HepG2 (cell line): ENCODE data around the gene DNASE1L2. TPM values are rescaled to one million over a fixed set of nuclear protein-coding genes. Genes with fewer than 3 reads are reported as not detected.

Experiments used
- ATAC-seq: fragments of 200-7000 bp; cut with Tn5 transposase; 3 replicates; pipeline ENCODE4 v1.9.1; 2020; ENCODE audit warnings: mild to moderate bottlenecking, moderate library complexity
- BruUV-seq: library from RNA; stranded (reverse); fragments of 400-500 nt; replicated peaks from 2 replicates; lab custom pipeline; 2021; lab: Mats Ljungman, UMichigan
- CTCF ChIA-PET: fragments of 300-600 bp; formaldehyde crosslinking; extraction: SDS; loops from one replicate; lab custom pipeline; 2021; ENCODE audit warnings: low total read pairs, inconsistent platforms, low intra/inter-chr PET ratio; lab: Yijun Ruan, JAX
- POLR2A ChIA-PET: fragments of 350-600 bp; sonication (Branson Sonifier 250); formaldehyde crosslinking; loops from one replicate; lab custom pipeline; 2020; ENCODE audit warnings: antibody characterized with exemption, inconsistent platforms; lab: Yijun Ruan, JAX
- DNase-seq: peaks from one replicate; pipeline ENCODE4 v3.0.0-alpha.2; 2015; ENCODE audit warnings: low spot score
- FAIRE-seq: peaks from 3 replicates; lab custom pipeline; 2011; peaks lifted over from hg19 to GRCh38; lab: Jason Lieb, UNC
- H2AFZ ChIP-seq: one replicate; pipeline ENCODE4 v1.6.1; 2011; ENCODE audit warnings: low read length, inconsistent platforms
- H3K27ac ChIP-seq: fragments of 300-600 bp; 3 replicates; pipeline ENCODE4 v1.8.0; 2011; ENCODE audit warnings: mixed run types, mild to moderate bottlenecking, mixed read lengths, low read length, inconsistent platforms; ENCODE audit not compliant: insufficient read depth; ENCODE audit errors: extremely low read length
- H3K27me3 ChIP-seq, 2 experiments: fragments of 200-600 bp in 1 of 2; 2 replicates in 1 of 2; 3 replicates in 1 of 2; pipeline versions ENCODE4 v1.6.0 to v1.8.0; 2011; ENCODE audit warnings: low read length in 2 of 2, mild to moderate bottlenecking in 2 of 2, moderate library complexity in 2 of 2, inconsistent platforms in 1 of 2; ENCODE audit not compliant: insufficient read depth in 2 of 2, control insufficient read depth in 1 of 2
- H3K36me3 ChIP-seq, 2 experiments: fragments of 200-600 bp in 1 of 2; replicated peaks in 1 of 2; 2 replicates in 1 of 2; 3 replicates in 1 of 2; pipeline versions ENCODE4 v1.5.1 to v1.8.0; 2011; ENCODE audit warnings: low read length in 2 of 2, inconsistent platforms in 1 of 2; ENCODE audit not compliant: insufficient read depth in 2 of 2, control insufficient read depth in 1 of 2
- H3K4me1 ChIP-seq: 2 replicates; pipeline ENCODE4 v1.5.1; 2012; ENCODE audit warnings: low read length, inconsistent platforms; ENCODE audit not compliant: insufficient read depth
- H3K4me2 ChIP-seq: 2 replicates; pipeline ENCODE4 v1.6.0; 2011; ENCODE audit warnings: low read depth, low read length, inconsistent platforms
- H3K4me3 ChIP-seq, 3 experiments: fragments of 200-600 bp in 1 of 3; sonication (generic), shearing (Covaris generic) in 1 of 3; replicated peaks in 1 of 3; 2 replicates each; pipeline ENCODE4 v1.5.1; 2011 to 2016; ENCODE audit warnings: low read length in 3 of 3, inconsistent platforms in 2 of 3, low read depth in 2 of 3, mild to moderate bottlenecking in 2 of 3, control low read depth in 1 of 3, mixed read lengths in 1 of 3; ENCODE audit not compliant: insufficient read depth in 1 of 3
- H3K79me2 ChIP-seq: one replicate; pipeline ENCODE4 v1.6.1; 2011; ENCODE audit warnings: low read length, inconsistent platforms; ENCODE audit not compliant: insufficient read depth
- H3K9ac ChIP-seq: 2 replicates; pipeline ENCODE4 v1.6.0; 2011; ENCODE audit warnings: mild to moderate bottlenecking, low read depth, low read length, inconsistent platforms; ENCODE audit not compliant: insufficient read depth
- H3K9me3 ChIP-seq: 2 replicates; pipeline ENCODE4 v1.5.1; 2012; ENCODE audit warnings: mild to moderate bottlenecking, low read length
- H4K20me1 ChIP-seq: 2 replicates; pipeline ENCODE4 v1.6.0; 2011; ENCODE audit warnings: inconsistent platforms, mild to moderate bottlenecking, low read length, moderate library complexity; ENCODE audit not compliant: insufficient read depth
- HOXD1 ChIP-seq: sonication (generic); formaldehyde crosslinking; IDR thresholded peaks from 2 replicates; pipeline ENCODE4 v1.5.0; 2020; ENCODE audit warnings: missing genetic modification reagents
- KDM4B ChIP-seq: sonication (generic); formaldehyde crosslinking; IDR thresholded peaks from 2 replicates; pipeline ENCODE4 v1.4.0; 2020; ENCODE audit warnings: missing genetic modification reagents
- KMT2A ChIP-seq: sonication (generic); formaldehyde crosslinking; IDR thresholded peaks from 2 replicates; pipeline ENCODE4 v1.4.0; 2020; ENCODE audit warnings: missing genetic modification reagents
- MED1 ChIP-seq: sonication (generic); formaldehyde crosslinking; IDR thresholded peaks from 2 replicates; pipeline ENCODE4 v1.4.0; 2020; ENCODE audit warnings: missing genetic modification reagents
- MTF2 ChIP-seq: sonication (generic); formaldehyde crosslinking; IDR thresholded peaks from 2 replicates; pipeline ENCODE4 v1.5.0; 2020; ENCODE audit warnings: missing genetic modification reagents, borderline replicate concordance
- NFE2L1 ChIP-seq: sonication (generic); formaldehyde crosslinking; IDR thresholded peaks from 2 replicates; pipeline ENCODE4 v1.4.0; 2020; ENCODE audit warnings: missing genetic modification reagents, mild to moderate bottlenecking, borderline replicate concordance
- SP4 ChIP-seq: sonication (generic); formaldehyde crosslinking; IDR thresholded peaks from 2 replicates; pipeline ENCODE4 v1.8.1; 2023; ENCODE audit warnings: mild to moderate bottlenecking, missing genetic modification reagents
- STAT6 ChIP-seq: sonication (generic); formaldehyde crosslinking; IDR thresholded peaks from 2 replicates; pipeline ENCODE4 v1.4.0; 2020; ENCODE audit warnings: missing genetic modification reagents, mild to moderate bottlenecking, borderline replicate concordance
- TOE1 ChIP-seq: sonication (generic); formaldehyde crosslinking; IDR thresholded peaks from 2 replicates; pipeline ENCODE4 v1.4.0; 2020; ENCODE audit warnings: mild to moderate bottlenecking, missing genetic modification reagents
- ZNF550 ChIP-seq: sonication (generic); formaldehyde crosslinking; IDR thresholded peaks from 2 replicates; pipeline ENCODE4 v1.4.0; 2020; ENCODE audit warnings: mild to moderate bottlenecking, missing genetic modification reagents, borderline replicate concordance
- WGBS: methylation state at CpG from one replicate; pipeline ENCODE4 v1.1.6; 2017; ENCODE audit warnings: low lambda C conversion rate; 5-methylcytosine and 5-hydroxymethylcytosine counted together
- in situ Hi-C: cut with HindIII; loops from 2 replicates; pipeline ENCODE4 v1.10.0; 2017; ENCODE audit warnings: low pct_unique_long_range_greater_than_20kb; ENCODE audit not compliant: extremely low pct_ligation_motif_present
- intact Hi-C: fragments of 100-400 bp; cut with micrococcal nuclease; formaldehyde crosslinking; loops from one replicate; pipeline ENCODE4 v1.10.0; 2022; ENCODE audit not compliant: unreplicated experiment
- polyA plus RNA-seq, 8 experiments: library from polyadenylated mRNA; depleted of rRNA in 3 of 8; stranded (reverse) in 7 of 8; unstranded in 1 of 8; fragments of >200 nt; fragmentation: Illumina TruSeq in 4 of 8; extraction: Trizol in 4 of 8; gene quantifications; 2 replicates each; pipeline versions ENCODE4 v1.2.1 to v1.2.3, GENCODE V29; 2011 to 2016; ENCODE audit warnings: low read depth in 4 of 8, missing spikeins in 1 of 8, mixed read lengths in 1 of 8; ENCODE audit not compliant: insufficient read depth in 1 of 8
- total RNA-seq, 5 experiments: library from RNA; depleted of rRNA; stranded (reverse); fragments of >200 nt; fragmentation: Illumina TruSeq; extraction: Trizol; gene quantifications; 2 replicates each; pipeline ENCODE4 v1.2.3, GENCODE V29; 2016; ENCODE audit warnings: low read depth in 1 of 5
- TF ChIP-seq, protein P1 (sequence below): sonication (generic); formaldehyde crosslinking; IDR thresholded peaks from 2 replicates; pipeline ENCODE4 v1.4.0; 2020; ENCODE audit warnings: mild to moderate bottlenecking, missing genetic modification reagents

The DNASE1L2 gene
- total and polyA plus RNA-seq, 2 of the 13 experiments (the other 11 are each of a cell fraction or from before 2014, with no cell fraction given), result 0.44 to 0.50 TPM

DNA sequence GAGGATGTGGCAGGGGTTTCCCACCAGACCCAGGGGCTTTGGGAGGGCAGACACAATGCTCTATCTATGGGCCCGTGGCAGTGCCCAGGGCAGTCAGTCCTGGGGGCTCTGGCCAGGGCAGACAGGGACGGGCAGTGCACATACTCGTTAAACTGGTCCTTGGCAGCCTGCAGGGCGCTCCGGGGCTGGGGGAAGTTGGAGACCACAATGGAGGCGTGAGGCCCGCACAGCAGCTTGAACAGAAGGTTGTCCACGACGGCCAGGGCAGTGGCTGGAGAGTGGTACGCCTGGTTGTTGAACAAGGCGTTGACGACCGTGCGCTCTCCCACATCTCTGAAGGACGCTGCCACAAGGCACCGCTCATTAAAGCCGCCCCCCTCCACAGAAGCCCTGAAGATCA, 50.3 kb downstream of the DNASE1L2 start:
- no peaks in the 10 kb centered on the region for H4K20me1 ChIP-seq
- H3K9me3 ChIP-seq, result no peaks in the 10 kb centered on the region
- TF ChIP-seq SP4 (CRISPR knock-in tag), result no peak
- TF ChIP-seq, protein P1, sequence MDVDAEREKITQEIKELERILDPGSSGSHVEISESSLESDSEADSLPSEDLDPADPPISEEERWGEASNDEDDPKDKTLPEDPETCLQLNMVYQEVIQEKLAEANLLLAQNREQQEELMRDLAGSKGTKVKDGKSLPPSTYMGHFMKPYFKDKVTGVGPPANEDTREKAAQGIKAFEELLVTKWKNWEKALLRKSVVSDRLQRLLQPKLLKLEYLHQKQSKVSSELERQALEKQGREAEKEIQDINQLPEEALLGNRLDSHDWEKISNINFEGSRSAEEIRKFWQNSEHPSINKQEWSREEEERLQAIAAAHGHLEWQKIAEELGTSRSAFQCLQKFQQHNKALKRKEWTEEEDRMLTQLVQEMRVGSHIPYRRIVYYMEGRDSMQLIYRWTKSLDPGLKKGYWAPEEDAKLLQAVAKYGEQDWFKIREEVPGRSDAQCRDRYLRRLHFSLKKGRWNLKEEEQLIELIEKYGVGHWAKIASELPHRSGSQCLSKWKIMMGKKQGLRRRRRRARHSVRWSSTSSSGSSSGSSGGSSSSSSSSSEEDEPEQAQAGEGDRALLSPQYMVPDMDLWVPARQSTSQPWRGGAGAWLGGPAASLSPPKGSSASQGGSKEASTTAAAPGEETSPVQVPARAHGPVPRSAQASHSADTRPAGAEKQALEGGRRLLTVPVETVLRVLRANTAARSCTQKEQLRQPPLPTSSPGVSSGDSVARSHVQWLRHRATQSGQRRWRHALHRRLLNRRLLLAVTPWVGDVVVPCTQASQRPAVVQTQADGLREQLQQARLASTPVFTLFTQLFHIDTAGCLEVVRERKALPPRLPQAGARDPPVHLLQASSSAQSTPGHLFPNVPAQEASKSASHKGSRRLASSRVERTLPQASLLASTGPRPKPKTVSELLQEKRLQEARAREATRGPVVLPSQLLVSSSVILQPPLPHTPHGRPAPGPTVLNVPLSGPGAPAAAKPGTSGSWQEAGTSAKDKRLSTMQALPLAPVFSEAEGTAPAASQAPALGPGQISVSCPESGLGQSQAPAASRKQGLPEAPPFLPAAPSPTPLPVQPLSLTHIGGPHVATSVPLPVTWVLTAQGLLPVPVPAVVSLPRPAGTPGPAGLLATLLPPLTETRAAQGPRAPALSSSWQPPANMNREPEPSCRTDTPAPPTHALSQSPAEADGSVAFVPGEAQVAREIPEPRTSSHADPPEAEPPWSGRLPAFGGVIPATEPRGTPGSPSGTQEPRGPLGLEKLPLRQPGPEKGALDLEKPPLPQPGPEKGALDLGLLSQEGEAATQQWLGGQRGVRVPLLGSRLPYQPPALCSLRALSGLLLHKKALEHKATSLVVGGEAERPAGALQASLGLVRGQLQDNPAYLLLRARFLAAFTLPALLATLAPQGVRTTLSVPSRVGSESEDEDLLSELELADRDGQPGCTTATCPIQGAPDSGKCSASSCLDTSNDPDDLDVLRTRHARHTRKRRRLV (CRISPR knock-in tag), result no peak
- TF ChIP-seq KDM4B (CRISPR knock-in tag), result no peak
- TF ChIP-seq MTF2 (CRISPR knock-in tag), result no peak
- TF ChIP-seq ZNF550, result no peak
- no peak for TF ChIP-seq MED1 (CRISPR knock-in tag)
- no peak for TF ChIP-seq KMT2A (CRISPR knock-in tag)
- TF ChIP-seq HOXD1 (CRISPR knock-in tag), result no peak
- no peak for TF ChIP-seq STAT6
- no peak for TF ChIP-seq NFE2L1
- TF ChIP-seq TOE1 (CRISPR knock-in tag), result no peak
- H3K4me3 ChIP-seq, result no peak overlapping the region
- no peaks in the 10 kb centered on the region for H3K36me3 ChIP-seq
- peaks cover 27 to 71% of the 10 kb centered on the region in 2 experiments; a peak in 4 of 5 replicates for H3K27me3 ChIP-seq
- no peaks in the 10 kb centered on the region for H3K4me1 ChIP-seq
- whole genome bisulfite sequencing, result 6% methylated on average over 8 of the region's 17 CpGs
- intact Hi-C loops, result no loop called here
- H3K79me2 ChIP-seq, result no peaks in the 10 kb centered on the region
- no peak for FAIRE-seq
- in situ Hi-C loops, result no loop called here
- DNase-seq, result no peak
- no peak for ATAC-seq
- H2AFZ ChIP-seq, result no peak overlapping the region
- BruUV-seq, result no TSS peak
- no peak overlapping the region for H3K4me2 ChIP-seq
- CTCF ChIA-PET, result no interaction called here
- no peak overlapping the region for H3K27ac ChIP-seq
- H3K9ac ChIP-seq, result no peak overlapping the region
- POLR2A ChIA-PET, result no interaction called here
